ENCODE data around the gene NRXN3. TPM values are rescaled to one million over a fixed set of nuclear protein-coding genes. Genes with fewer than 3 reads are reported as not detected.

Gene NRXN3
- total RNA-seq, 1 donor from 2014 or later = 11.4 TPM

DNA sequence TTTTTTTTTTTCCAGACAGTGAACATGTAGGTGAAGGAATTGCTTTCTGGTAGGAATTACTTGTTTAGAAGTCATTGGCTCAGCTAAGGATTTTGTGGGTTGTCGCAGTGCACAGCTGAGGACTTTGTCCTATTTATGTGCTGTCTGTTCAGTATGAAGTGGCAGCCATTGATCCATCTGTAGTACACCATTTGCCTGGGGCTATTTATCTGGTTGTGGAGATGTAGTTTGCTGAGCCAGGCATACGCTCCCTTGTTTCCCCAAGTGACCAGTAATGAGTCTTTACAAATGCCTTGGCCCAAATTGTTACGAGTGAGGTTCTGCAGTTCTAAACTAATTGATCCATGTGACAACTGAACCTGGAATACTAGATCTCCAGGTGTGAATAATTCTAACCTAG, 140.1 kb downstream of the NRXN3 start:
- Mint-ChIP-seq H3K9me3 (no peaks in the 10 kb centered on the region), H3K4me3 (no peak overlapping the region), H3K27me3 (ENCODE audit: low read depth) (no peaks in the 10 kb centered on the region), H3K27ac (no peak overlapping the region), H3K36me3 (no peaks in the 10 kb centered on the region), H3K4me1 (peaks cover 13% of the 10 kb centered on the region)
- TF ChIP-seq, protein P1, sequence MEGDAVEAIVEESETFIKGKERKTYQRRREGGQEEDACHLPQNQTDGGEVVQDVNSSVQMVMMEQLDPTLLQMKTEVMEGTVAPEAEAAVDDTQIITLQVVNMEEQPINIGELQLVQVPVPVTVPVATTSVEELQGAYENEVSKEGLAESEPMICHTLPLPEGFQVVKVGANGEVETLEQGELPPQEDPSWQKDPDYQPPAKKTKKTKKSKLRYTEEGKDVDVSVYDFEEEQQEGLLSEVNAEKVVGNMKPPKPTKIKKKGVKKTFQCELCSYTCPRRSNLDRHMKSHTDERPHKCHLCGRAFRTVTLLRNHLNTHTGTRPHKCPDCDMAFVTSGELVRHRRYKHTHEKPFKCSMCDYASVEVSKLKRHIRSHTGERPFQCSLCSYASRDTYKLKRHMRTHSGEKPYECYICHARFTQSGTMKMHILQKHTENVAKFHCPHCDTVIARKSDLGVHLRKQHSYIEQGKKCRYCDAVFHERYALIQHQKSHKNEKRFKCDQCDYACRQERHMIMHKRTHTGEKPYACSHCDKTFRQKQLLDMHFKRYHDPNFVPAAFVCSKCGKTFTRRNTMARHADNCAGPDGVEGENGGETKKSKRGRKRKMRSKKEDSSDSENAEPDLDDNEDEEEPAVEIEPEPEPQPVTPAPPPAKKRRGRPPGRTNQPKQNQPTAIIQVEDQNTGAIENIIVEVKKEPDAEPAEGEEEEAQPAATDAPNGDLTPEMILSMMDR (IDR thresholded peaks at IDR 0.05; ENCODE audit: unreplicated experiment) = no peak
- no peak for DNase-seq (ENCODE audit: low spot score in 2 of 2, unreplicated experiment in 2 of 2)

DNA sequence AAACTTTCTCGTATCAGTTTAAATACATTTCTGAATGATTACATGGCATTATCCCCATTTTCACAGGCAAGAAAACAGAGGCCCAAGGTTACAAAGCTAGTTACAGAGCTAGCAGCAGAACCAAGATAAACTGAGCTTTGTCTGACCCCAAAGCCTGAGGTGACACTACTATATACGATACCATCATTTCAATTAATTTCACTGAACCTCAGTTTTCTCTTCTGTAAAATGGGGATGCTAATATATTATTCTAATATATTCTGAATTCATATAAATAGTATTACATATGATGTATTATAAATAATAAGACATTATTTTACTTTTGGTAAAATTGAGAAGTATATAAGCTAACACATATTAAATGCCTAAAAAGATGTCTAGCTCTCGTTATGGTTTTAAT, 143.3 kb downstream of the NRXN3 start:
- TF ChIP-seq, protein P1 (IDR thresholded peaks at IDR 0.05; ENCODE audit: unreplicated experiment) = no peak
- Mint-ChIP-seq H3K9me3 (no peaks in the 10 kb centered on the region), H3K4me1 (peaks cover 16% of the 10 kb centered on the region), H3K27ac (no peak overlapping the region), H3K27me3 (ENCODE audit: low read depth) (no peaks in the 10 kb centered on the region), H3K4me3 (no peak overlapping the region), H3K36me3 (no peaks in the 10 kb centered on the region)
- no peak for DNase-seq (ENCODE audit: low spot score in 2 of 2, unreplicated experiment in 2 of 2)

DNA sequence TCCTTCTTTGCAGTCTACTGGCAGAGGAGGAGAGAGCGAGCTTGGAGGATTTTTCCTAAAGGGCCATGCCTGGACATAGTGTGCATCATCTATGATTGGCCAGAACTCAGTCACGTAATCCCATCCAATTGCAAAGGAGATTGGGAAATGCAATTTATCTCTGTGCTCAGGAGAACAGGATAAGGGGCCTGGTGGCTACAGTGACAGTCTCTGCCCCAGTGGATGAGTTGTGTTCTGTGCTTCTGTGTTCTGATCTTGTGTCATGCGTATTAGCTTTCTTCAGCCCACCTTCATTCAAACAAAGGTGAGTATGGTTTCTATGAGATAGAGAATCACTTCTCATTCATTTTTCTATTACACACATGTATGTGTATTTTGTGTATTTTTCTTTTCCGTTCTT, 144.3 kb downstream of the NRXN3 start:
- no peak overlapping the region for H3K27ac Mint-ChIP-seq
- no peak overlapping the region for H3K4me3 Mint-ChIP-seq

DNA sequence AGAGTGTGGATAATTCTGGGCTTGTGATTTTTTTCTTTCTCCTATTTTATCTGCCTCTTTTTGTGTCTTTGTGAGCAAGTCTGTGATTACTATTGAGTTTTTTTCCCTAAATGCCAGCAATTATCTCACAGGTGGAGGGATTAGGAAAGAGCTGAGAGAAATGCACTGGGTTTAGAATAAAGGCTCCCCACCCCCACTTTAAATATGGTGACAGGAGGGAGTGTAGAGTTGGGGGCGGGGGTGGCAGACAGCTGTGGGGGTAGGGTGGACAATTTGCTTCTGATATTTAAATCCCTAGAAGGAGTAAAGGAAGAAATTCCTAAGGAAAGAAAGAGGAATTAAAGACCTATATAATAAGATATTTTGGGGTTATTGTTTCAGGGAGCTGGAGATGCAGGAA, 145.9 kb downstream of the NRXN3 start:
- no peak overlapping the region for H3K4me3 Mint-ChIP-seq
- no peaks in the 10 kb centered on the region for H3K36me3 Mint-ChIP-seq
- no peak overlapping the region for H3K27ac Mint-ChIP-seq
- TF ChIP-seq, protein P1 (IDR thresholded peaks at IDR 0.05; ENCODE audit: unreplicated experiment) = no peak
- no peak for DNase-seq (ENCODE audit: low spot score in 2 of 2, unreplicated experiment in 2 of 2)
- H3K9me3 Mint-ChIP-seq = no peaks in the 10 kb centered on the region
- peaks cover 5% of the 10 kb centered on the region for H3K27me3 Mint-ChIP-seq (ENCODE audit: low read depth)
- H3K4me1 Mint-ChIP-seq = peaks cover 21% of the 10 kb centered on the region

More for the DNA sequence above, 144.3 kb downstream of the NRXN3 start:
- TF ChIP-seq, protein P1 (IDR thresholded peaks at IDR 0.05; ENCODE audit: unreplicated experiment) = no peak
- no peak for DNase-seq (ENCODE audit: low spot score in 2 of 2, unreplicated experiment in 2 of 2)
- Mint-ChIP-seq H3K36me3 (no peaks in the 10 kb centered on the region), H3K4me1 (peaks cover 16% of the 10 kb centered on the region), H3K27me3 (ENCODE audit: low read depth) (no peaks in the 10 kb centered on the region), H3K9me3 (no peaks in the 10 kb centered on the region)

DNA sequence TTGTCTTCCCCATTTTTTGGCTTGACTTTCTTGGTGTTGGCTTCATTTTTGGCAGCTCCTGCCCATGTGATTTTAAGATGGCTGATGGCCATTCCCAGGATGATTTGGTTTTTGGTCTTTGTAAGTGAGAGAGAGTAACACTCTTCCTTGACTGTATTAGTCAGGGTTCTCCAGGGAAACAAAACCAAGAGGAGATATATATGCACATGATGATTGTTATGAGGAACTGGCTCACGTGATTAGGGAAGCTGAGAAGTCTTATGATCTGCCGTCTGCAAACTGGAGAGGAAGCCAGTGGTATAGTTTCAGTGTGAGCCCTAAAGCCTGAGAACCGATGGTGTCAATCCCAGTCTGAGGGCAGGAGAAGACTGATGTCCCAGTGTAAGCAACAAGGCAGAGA, 146.6 kb downstream of the NRXN3 start:
- H3K4me3 Mint-ChIP-seq = no peak overlapping the region
- no peak overlapping the region for H3K27ac Mint-ChIP-seq
- TF ChIP-seq, protein P1 (IDR thresholded peaks at IDR 0.05; ENCODE audit: unreplicated experiment) = no peak
- no peak for DNase-seq (ENCODE audit: low spot score in 2 of 2, unreplicated experiment in 2 of 2)
- H3K9me3 Mint-ChIP-seq = no peaks in the 10 kb centered on the region
- no peaks in the 10 kb centered on the region for H3K36me3 Mint-ChIP-seq
- H3K4me1 Mint-ChIP-seq = peaks cover 15% of the 10 kb centered on the region
- peaks cover 12% of the 10 kb centered on the region for H3K27me3 Mint-ChIP-seq (ENCODE audit: low read depth)

DNA sequence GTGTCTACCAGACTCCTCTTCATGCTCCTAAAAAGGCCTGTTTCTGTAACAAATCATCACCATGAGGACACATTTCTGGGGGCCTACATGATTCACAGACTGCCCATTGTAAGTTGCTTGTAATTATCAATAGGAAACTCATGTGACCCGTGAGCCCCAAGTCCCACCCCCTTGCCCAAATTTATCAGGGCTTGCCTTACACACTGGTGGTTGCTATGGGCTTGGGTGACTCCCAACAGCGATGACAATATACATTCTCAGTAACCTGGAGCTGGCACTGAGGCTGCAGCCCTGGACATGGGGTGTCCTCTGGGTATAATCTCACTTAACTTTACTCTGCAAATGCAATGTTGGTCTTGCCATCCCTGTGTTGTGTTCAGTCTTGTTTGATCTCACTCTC, 149.2 kb downstream of the NRXN3 start:
- H3K27ac Mint-ChIP-seq = no peak overlapping the region
- no peak for DNase-seq (ENCODE audit: low spot score in 2 of 2, unreplicated experiment in 2 of 2)
- H3K9me3 Mint-ChIP-seq = no peaks in the 10 kb centered on the region
- no peak overlapping the region for H3K4me3 Mint-ChIP-seq
- H3K27me3 Mint-ChIP-seq (ENCODE audit: low read depth) = peaks cover 20% of the 10 kb centered on the region
- peaks cover 8% of the 10 kb centered on the region for H3K4me1 Mint-ChIP-seq
- TF ChIP-seq, protein P1 (IDR thresholded peaks at IDR 0.05; ENCODE audit: unreplicated experiment) = no peak
- no peaks in the 10 kb centered on the region for H3K36me3 Mint-ChIP-seq

All from mesothelial cell of epicardium (in vitro differentiated cells).